Measurements from ENCODE around the gene CALU. TPM values are rescaled to one million over a fixed set of nuclear protein-coding genes. Genes with fewer than 3 reads are reported as not detected.

CALU gene
- total and polyA plus RNA-seq, 8 donors = 177 to 239 (median 205) TPM

DNA sequence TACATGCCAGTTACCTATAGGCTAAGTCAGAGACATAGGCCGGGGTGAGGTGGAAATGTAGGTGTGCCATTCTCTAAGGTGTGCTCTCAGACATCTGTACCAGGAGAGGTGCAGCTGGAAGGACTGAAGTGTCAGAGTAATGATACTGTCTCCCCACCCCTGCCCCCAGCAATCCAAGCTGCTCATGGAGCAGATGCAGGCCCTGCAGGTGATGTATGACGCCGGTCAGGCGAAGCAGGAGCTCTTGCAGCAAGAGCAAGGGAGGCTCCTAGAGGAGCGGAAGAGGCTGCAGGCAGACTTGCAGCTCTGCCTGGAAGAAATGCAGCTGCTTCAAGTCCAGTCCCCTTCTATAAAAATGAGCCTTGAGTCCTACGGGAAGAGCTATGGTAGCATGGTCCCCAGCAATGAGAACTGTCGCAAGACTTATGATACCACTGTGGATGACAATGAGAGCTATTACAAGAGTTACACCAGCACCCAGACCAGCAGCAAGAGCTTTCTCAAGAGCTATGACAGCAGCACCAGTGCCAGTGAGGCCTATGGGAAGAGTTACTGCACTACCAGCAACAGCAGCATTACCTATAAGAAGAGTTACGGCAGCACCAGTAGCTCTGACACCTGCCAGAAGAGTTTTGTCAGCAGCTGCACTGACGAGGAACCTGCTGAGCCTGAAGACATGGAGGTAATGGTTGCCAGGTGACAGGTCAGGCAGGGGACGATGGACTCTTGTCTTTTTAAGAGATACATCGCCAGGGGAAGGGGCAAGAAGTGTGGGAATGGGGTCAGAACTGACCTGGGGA is 72.7 kb downstream of the CALU start:
- intact Hi-C loops (cut with DNase I) = no loop called here
- peaks cover 0 to 10% of the 10 kb centered on the region in 2 donors for H3K4me1 ChIP-seq

DNA sequence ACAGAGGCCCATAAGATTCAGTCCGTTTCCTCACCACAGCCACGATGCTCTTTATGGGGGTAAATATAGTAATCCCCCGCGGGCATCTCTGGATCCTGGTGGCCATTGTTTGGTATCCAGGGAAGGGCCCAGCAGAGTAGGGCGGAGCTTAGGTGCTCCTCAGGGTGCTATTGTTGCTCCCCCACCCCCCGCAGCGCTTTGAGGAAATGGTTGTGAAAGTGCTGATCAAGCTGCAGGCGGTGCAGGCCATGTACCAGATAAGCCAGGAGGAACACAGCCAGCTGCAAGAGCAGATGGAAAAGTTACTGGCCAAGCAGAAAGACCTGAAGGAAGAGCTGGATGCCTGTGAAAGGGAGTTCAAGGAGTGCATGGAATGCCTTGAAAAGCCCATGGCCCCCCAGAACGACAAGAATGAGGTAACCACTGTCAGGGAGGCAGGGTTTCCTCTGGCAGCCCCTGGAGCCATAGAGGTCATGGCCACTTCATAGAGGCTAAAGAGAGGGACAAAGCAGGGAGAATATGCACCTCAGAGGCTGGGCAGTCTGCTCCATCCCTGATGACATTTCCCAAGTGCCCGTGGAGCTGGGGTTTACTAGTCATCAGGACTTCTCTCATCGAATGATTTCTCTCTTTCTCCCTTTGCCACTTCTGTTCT is 73.5 kb downstream of the CALU start:
- Histone ChIP-seq H3K36me3 (no peaks in the 10 kb centered on the region), H3K4me1 (peaks cover 0 to 10% of the 10 kb centered on the region in 2 donors), H3K4me3 (no peak overlapping the region), H3K27me3 (no peaks in the 10 kb centered on the region), H3K9me3 (no peaks in the 10 kb centered on the region), H3K27ac (no peak overlapping the region)
- peak in 1 of 4 donors; percentile 19 for DNase-seq
- intact Hi-C loops (cut with DNase I) = no loop called here
- TF ChIP-seq, protein P1, sequence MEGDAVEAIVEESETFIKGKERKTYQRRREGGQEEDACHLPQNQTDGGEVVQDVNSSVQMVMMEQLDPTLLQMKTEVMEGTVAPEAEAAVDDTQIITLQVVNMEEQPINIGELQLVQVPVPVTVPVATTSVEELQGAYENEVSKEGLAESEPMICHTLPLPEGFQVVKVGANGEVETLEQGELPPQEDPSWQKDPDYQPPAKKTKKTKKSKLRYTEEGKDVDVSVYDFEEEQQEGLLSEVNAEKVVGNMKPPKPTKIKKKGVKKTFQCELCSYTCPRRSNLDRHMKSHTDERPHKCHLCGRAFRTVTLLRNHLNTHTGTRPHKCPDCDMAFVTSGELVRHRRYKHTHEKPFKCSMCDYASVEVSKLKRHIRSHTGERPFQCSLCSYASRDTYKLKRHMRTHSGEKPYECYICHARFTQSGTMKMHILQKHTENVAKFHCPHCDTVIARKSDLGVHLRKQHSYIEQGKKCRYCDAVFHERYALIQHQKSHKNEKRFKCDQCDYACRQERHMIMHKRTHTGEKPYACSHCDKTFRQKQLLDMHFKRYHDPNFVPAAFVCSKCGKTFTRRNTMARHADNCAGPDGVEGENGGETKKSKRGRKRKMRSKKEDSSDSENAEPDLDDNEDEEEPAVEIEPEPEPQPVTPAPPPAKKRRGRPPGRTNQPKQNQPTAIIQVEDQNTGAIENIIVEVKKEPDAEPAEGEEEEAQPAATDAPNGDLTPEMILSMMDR (IDR thresholded peaks at IDR 0.05) = no peak
- ATAC-seq = peak; percentile 59

More for the DNA sequence above, 72.7 kb downstream of the CALU start:
- no peaks in the 10 kb centered on the region for H3K27me3 ChIP-seq
- H3K9me3 ChIP-seq = no peaks in the 10 kb centered on the region
- no peaks in the 10 kb centered on the region for H3K36me3 ChIP-seq
- TF ChIP-seq, protein P1 (IDR thresholded peaks at IDR 0.05) = no peak
- no peak overlapping the region for H3K27ac ChIP-seq
- ATAC-seq (no peak), DNase-seq (no peak)
- no peak overlapping the region for H3K4me3 ChIP-seq

DNA sequence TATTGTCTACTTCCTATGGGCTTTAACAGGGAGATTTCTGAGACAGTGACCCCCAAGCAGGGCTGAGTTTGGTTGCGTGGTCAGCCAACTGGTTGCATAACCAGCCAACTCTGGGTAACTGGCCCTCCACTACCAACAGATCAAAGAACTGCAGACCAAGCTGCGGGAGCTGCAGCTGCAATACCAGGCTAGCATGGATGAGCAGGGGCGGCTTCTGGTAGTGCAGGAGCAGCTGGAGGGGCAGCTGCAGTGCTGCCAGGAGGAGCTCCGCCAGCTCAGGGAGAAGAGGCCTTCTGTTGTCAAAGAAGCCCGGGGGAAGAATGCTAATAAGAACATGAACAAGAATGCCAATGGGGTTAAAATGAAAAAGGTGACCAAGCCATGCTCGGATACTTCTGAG is 75.3 kb downstream of the CALU start:
- H3K27ac ChIP-seq = no peak overlapping the region
- no peak overlapping the region for H3K4me3 ChIP-seq
- H3K4me1 ChIP-seq = peaks cover 0 to 10% of the 10 kb centered on the region in 2 donors
- no peaks in the 10 kb centered on the region for H3K9me3 ChIP-seq
- DNase-seq (no peak), ATAC-seq (no peak)
- H3K36me3 ChIP-seq = no peaks in the 10 kb centered on the region
- intact Hi-C loops (cut with DNase I) = no loop called here
- H3K27me3 ChIP-seq = no peaks in the 10 kb centered on the region
- TF ChIP-seq, protein P1 (IDR thresholded peaks at IDR 0.05) = no peak

DNA sequence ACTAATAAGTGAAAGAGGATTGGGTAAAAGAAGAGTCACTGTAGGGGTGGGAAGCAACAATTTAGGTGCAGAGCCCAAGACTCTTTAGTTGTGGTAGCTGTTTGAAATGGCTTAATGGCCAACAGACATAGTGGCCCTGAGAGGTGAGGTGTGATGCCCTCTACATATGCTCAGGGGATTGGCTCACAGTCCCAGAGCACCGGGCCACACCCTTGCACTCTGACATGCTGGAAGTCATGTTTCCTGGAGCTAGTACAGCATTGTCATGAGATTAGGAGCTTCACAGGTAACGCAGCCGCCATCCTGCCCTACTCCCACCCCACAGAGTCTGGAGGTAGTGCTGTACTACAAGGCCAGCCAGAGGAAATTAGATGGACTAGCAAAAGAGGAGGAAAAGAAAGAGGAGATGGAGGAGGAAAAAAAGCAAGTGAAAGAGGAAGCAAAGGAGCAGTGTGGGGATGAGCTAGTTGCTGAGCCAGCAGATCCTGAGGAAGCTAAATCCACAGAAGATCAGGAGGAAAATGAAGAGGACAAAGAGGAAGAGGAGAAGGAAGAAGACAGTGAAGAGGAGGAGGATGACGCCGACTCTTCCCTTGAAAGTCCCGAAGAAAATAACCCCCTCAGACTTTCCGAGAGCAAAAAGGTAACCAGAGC is 76.3 kb downstream of the CALU start:
- TF ChIP-seq, protein P1 (IDR thresholded peaks at IDR 0.05) = no peak
- ATAC-seq = peak; percentile 22
- H3K9me3 ChIP-seq = no peaks in the 10 kb centered on the region
- peaks cover 0 to 10% of the 10 kb centered on the region in 2 donors for H3K4me1 ChIP-seq
- no peak for DNase-seq
- intact Hi-C loops (cut with DNase I) = no loop called here
- H3K36me3 ChIP-seq = no peaks in the 10 kb centered on the region
- peaks cover 0 to 5% of the 10 kb centered on the region in 2 donors for H3K27me3 ChIP-seq
- no peak overlapping the region for H3K27ac ChIP-seq
- no peak overlapping the region for H3K4me3 ChIP-seq

DNA sequence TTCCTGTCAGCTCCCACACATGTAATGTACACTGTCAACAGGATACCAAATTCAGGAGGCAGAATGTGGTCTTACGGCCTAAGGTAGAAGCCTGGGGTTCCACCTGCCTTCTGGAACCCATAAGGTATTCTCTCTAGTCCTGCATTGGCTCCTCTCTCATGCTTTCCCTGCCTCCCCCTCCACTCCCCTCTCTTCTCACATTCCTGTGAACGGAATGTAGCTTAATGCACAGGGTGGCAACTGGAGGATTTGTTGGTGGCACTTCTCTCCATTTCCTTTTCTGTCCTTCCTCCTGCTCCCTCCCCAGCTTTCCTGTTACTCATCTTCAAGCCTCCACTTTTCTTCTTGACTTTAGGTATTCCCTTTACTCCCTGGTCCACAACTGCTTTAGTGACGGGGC is 79.5 kb downstream of the CALU start:
- intact Hi-C loops (cut with DNase I) = no loop called here
- no peak for DNase-seq
- H3K27ac ChIP-seq = no peak overlapping the region
- no peaks in the 10 kb centered on the region for H3K36me3 ChIP-seq
- H3K4me3 ChIP-seq = no peak overlapping the region
- no peaks in the 10 kb centered on the region for H3K4me1 ChIP-seq
- no peak for ATAC-seq
- no peaks in the 10 kb centered on the region for H3K9me3 ChIP-seq
- TF ChIP-seq, protein P1 (IDR thresholded peaks at IDR 0.05) = no peak
- peaks cover 1 to 5% of the 10 kb centered on the region in 2 donors for H3K27me3 ChIP-seq
